CD4-positive, CD25-positive, alpha-beta regulatory T cell (primary cell): Measurements from ENCODE around the gene P2RY10. TPM values are rescaled to one million over a fixed set of nuclear protein-coding genes. Genes with fewer than 3 reads are reported as not detected.

Experiments used
- ATAC-seq, 2 donors: fragments of 150-1000 bp; cut with Tn5 transposase; one replicate each; pipeline ENCODE4 v1.10.0; 2021; ENCODE audit warnings: low read depth in 2 of 2, moderate number of reproducible peaks in 2 of 2, moderate library complexity in 1 of 2
- DNase-seq, 3 donors: peaks; one replicate each; pipeline versions ENCODE4 v3.0.0 to v3.0.0-alpha.2; 2012 to 2022; ENCODE audit warnings: mixed read lengths in 1 of 3
- H3K27ac ChIP-seq: one replicate; pipeline ENCODE4 v1.7.0; 2013; ENCODE audit warnings: mild to moderate bottlenecking, low read length; ENCODE audit not compliant: insufficient read depth, poor library complexity, severe bottlenecking
- H3K27me3 ChIP-seq: one replicate; pipeline ENCODE4 v1.7.0; 2013; ENCODE audit warnings: low read length; ENCODE audit not compliant: control insufficient read depth, insufficient read depth
- H3K36me3 ChIP-seq: one replicate; pipeline ENCODE4 v1.7.0; 2013; ENCODE audit warnings: mild to moderate bottlenecking, low read length, moderate library complexity; ENCODE audit not compliant: control insufficient read depth, insufficient read depth
- H3K4me1 ChIP-seq: 2 replicates; pipeline ENCODE4 v1.7.0; 2013; ENCODE audit warnings: mild to moderate bottlenecking, low read length; ENCODE audit not compliant: insufficient read depth, control insufficient read depth, poor library complexity, severe bottlenecking
- H3K4me3 ChIP-seq: one replicate; pipeline ENCODE4 v1.7.0; 2013; ENCODE audit warnings: low read depth, mild to moderate bottlenecking, low read length, moderate library complexity
- H3K9me3 ChIP-seq, 2 experiments: 1 replicate in 1 of 2; 2 replicates in 1 of 2; pipeline ENCODE4 v1.7.0; 2013; ENCODE audit warnings: low read length in 2 of 2, mild to moderate bottlenecking in 1 of 2, moderate library complexity in 1 of 2; ENCODE audit not compliant: control insufficient read depth in 2 of 2
- H3K27ac Mint-ChIP-seq, 3 donors: one replicate each; pipeline ENCODE4 v1.8.0; 2020 to 2022; ENCODE audit warnings: mild to moderate bottlenecking in 3 of 3, mixed read lengths in 3 of 3, moderate library complexity in 2 of 3
- H3K27me3 Mint-ChIP-seq: one replicate; pipeline ENCODE4 v1.8.0; 2022; ENCODE audit warnings: mild to moderate bottlenecking, mixed read lengths
- H3K36me3 Mint-ChIP-seq: one replicate; pipeline ENCODE4 v1.8.0; 2020; ENCODE audit warnings: mixed read lengths
- H3K4me1 Mint-ChIP-seq, 4 donors: one replicate each; pipeline ENCODE4 v1.8.0; 2020 to 2022; ENCODE audit warnings: mixed read lengths in 4 of 4, mild to moderate bottlenecking in 1 of 4
- H3K4me3 Mint-ChIP-seq, 4 donors: one replicate each; pipeline ENCODE4 v1.8.0; 2020 to 2022; ENCODE audit warnings: mild to moderate bottlenecking in 4 of 4, mixed read lengths in 4 of 4, moderate library complexity in 3 of 4
- H3K9me3 Mint-ChIP-seq, 7 donors: one replicate each; pipeline ENCODE4 v1.8.0; 2020 to 2022; ENCODE audit warnings: mixed read lengths in 7 of 7, mild to moderate bottlenecking in 3 of 7, moderate library complexity in 2 of 7
- polyA plus RNA-seq, 4 donors: library from polyadenylated mRNA; unstranded; fragments of 300-500 nt; fragmentation: Illumina TruSeq; gene quantifications; one replicate each; pipeline ENCODE4 v1.2.3, GENCODE V29; 2021
- total RNA-seq: library from RNA; stranded (reverse); gene quantifications from one replicate; pipeline ENCODE4 v1.2.3, GENCODE V29; 2022

Gene P2RY10
- total and polyA plus RNA-seq, 5 donors from 2014 or later = 76.5 to 134 (median 89.9) TPM

GRCh38 chrX:78950009-78950835, 5.0 kb downstream of the P2RY10 start:
- Histone ChIP-seq H3K27ac (peak overlapping the region; percentile 60), H3K4me1 (peaks cover 22% of the 10 kb centered on the region), H3K4me3 (peak overlapping the region; percentile 100), H3K27me3 (no peaks in the 10 kb centered on the region), H3K9me3 (no peaks in the 10 kb centered on the region), H3K36me3 (peaks cover 26% of the 10 kb centered on the region)
- DNase-seq = no peak
- Mint-ChIP-seq H3K9me3 (peaks cover 0 to 2% (median 0%) of the 10 kb centered on the region in 7 donors), H3K4me3 (peak overlapping the region; percentile 95 to 100 (median 97)), H3K36me3 (peaks cover 27% of the 10 kb centered on the region), H3K27ac (peak overlapping the region; percentile 43 to 97 (median 95)), H3K4me1 (peaks cover 13 to 58% (median 54%) of the 10 kb centered on the region in 4 donors), H3K27me3 (no peaks in the 10 kb centered on the region)
- ATAC-seq = no peak

GRCh38 chrX:78957049-78957767, 12.0 kb downstream of the P2RY10 start:
- no peaks in the 10 kb centered on the region for H3K27me3 Mint-ChIP-seq
- H3K27ac ChIP-seq = peak overlapping the region; percentile 43
- no peak for DNase-seq
- H3K4me1 ChIP-seq = peaks cover 63% of the 10 kb centered on the region
- peaks cover 58% of the 10 kb centered on the region for H3K36me3 ChIP-seq
- H3K27ac Mint-ChIP-seq = peak overlapping the region; percentile 51 to 98 (median 82)
- H3K4me1 Mint-ChIP-seq = peaks cover 37 to 84% (median 70%) of the 10 kb centered on the region in 4 donors
- peak overlapping the region; percentile 46 to 76 (median 56) for H3K4me3 Mint-ChIP-seq
- H3K27me3 ChIP-seq = no peaks in the 10 kb centered on the region
- ATAC-seq = no peak
- no peaks in the 10 kb centered on the region for H3K9me3 ChIP-seq
- H3K36me3 Mint-ChIP-seq = peaks cover 46% of the 10 kb centered on the region
- peaks cover 0 to 4% (median 0%) of the 10 kb centered on the region in 7 donors for H3K9me3 Mint-ChIP-seq
- H3K4me3 ChIP-seq = peak overlapping the region; percentile 55

GRCh38 chrX:78957768-78958130, 12.6 kb downstream of the P2RY10 start:
- DNase-seq (no peak), ATAC-seq (peak in 1 of 2 donors; percentile 20)
- Mint-ChIP-seq H3K4me1 (peaks cover 34 to 81% (median 67%) of the 10 kb centered on the region in 4 donors), H3K4me3 (peak overlapping the region in 3 of 4 donors; percentile 50 to 63 (median 62)), H3K9me3 (peaks cover 0 to 4% (median 0%) of the 10 kb centered on the region in 7 donors), H3K27me3 (no peaks in the 10 kb centered on the region), H3K27ac (peak overlapping the region; percentile 51 to 98 (median 82)), H3K36me3 (peaks cover 43% of the 10 kb centered on the region)
- peak overlapping the region; percentile 55 for H3K4me3 ChIP-seq
- peaks cover 59% of the 10 kb centered on the region for H3K36me3 ChIP-seq
- peaks cover 57% of the 10 kb centered on the region for H3K4me1 ChIP-seq
- peak overlapping the region; percentile 45 for H3K27ac ChIP-seq
- no peaks in the 10 kb centered on the region for H3K27me3 ChIP-seq
- no peaks in the 10 kb centered on the region for H3K9me3 ChIP-seq

GRCh38 chrX:78958419-78959116, 13.4 kb downstream of the P2RY10 start:
- Mint-ChIP-seq H3K4me1 (peaks cover 28 to 80% (median 69%) of the 10 kb centered on the region in 4 donors), H3K27ac (peak overlapping the region; percentile 45 to 66 (median 51)), H3K36me3 (peaks cover 37% of the 10 kb centered on the region), H3K4me3 (peak overlapping the region; percentile 6 to 60 (median 28)), H3K27me3 (no peaks in the 10 kb centered on the region), H3K9me3 (peaks cover 0 to 5% (median 0%) of the 10 kb centered on the region in 7 donors)
- peak; percentile 62 to 74 for ATAC-seq
- no peaks in the 10 kb centered on the region for H3K27me3 ChIP-seq
- peaks cover 53% of the 10 kb centered on the region for H3K36me3 ChIP-seq
- peak overlapping the region; percentile 55 for H3K4me3 ChIP-seq
- H3K9me3 ChIP-seq = no peaks in the 10 kb centered on the region
- H3K27ac ChIP-seq = peak overlapping the region; percentile 43
- H3K4me1 ChIP-seq = peaks cover 53% of the 10 kb centered on the region
- DNase-seq = peak in 1 of 3 donors; percentile 41

- Histone ChIP-seq H3K36me3 (peaks cover 32% of the 10 kb centered on the region), H3K27ac (no peak overlapping the region), H3K9me3 (no peaks in the 10 kb centered on the region), H3K4me3 (no peak overlapping the region), H3K27me3 (no peaks in the 10 kb centered on the region), H3K4me1 (peaks cover 40% of the 10 kb centered on the region)
- Mint-ChIP-seq H3K27ac (peak overlapping the region in 1 of 3 donors; percentile 51), H3K9me3 (peaks cover 0 to 5% (median 0%) of the 10 kb centered on the region in 7 donors), H3K27me3 (no peaks in the 10 kb centered on the region), H3K4me1 (peaks cover 32 to 79% (median 67%) of the 10 kb centered on the region in 4 donors), H3K36me3 (peaks cover 32% of the 10 kb centered on the region), H3K4me3 (no peak overlapping the region)
- DNase-seq (no peak), ATAC-seq (no peak)
These were observed 15.7 kb downstream of the P2RY10 start for GRCh38 chrX:78960888-78961287.

- H3K27me3 ChIP-seq = no peaks in the 10 kb centered on the region
- peaks cover 25% of the 10 kb centered on the region for H3K36me3 Mint-ChIP-seq
- H3K27me3 Mint-ChIP-seq = no peaks in the 10 kb centered on the region
- no peak overlapping the region for H3K4me3 ChIP-seq
- H3K4me3 Mint-ChIP-seq = peak overlapping the region in 1 of 4 donors; percentile 32
- H3K9me3 ChIP-seq = no peaks in the 10 kb centered on the region
- H3K4me1 ChIP-seq = peaks cover 8% of the 10 kb centered on the region
- DNase-seq = no peak
- peaks cover 0 to 12% (median 1%) of the 10 kb centered on the region in 7 donors for H3K9me3 Mint-ChIP-seq
- peaks cover 13 to 43% (median 40%) of the 10 kb centered on the region in 4 donors for H3K4me1 Mint-ChIP-seq
- peak overlapping the region; percentile 48 for H3K27ac ChIP-seq
- ATAC-seq = no peak
- H3K36me3 ChIP-seq = peaks cover 19% of the 10 kb centered on the region
- peak overlapping the region; percentile 6 to 78 (median 38) for H3K27ac Mint-ChIP-seq
These were observed 19.4 kb downstream of the P2RY10 start for GRCh38 chrX:78964598-78964997.

GRCh38 chrX:78979789-78980464, 34.7 kb downstream of the P2RY10 start:
- no peak for DNase-seq
- Histone ChIP-seq H3K36me3 (no peaks in the 10 kb centered on the region), H3K4me3 (peak overlapping the region; percentile 32), H3K4me1 (no peaks in the 10 kb centered on the region), H3K9me3 (no peaks in the 10 kb centered on the region), H3K27me3 (no peaks in the 10 kb centered on the region), H3K27ac (no peak overlapping the region)
- peaks cover 0 to 9% (median 3%) of the 10 kb centered on the region in 4 donors for H3K4me1 Mint-ChIP-seq
- peak overlapping the region in 1 of 4 donors; percentile 5 for H3K4me3 Mint-ChIP-seq
- H3K27me3 Mint-ChIP-seq = no peaks in the 10 kb centered on the region
- no peaks in the 10 kb centered on the region for H3K36me3 Mint-ChIP-seq
- H3K27ac Mint-ChIP-seq = no peak overlapping the region
- H3K9me3 Mint-ChIP-seq = peaks cover 0 to 13% (median 2%) of the 10 kb centered on the region in 7 donors
- ATAC-seq = no peak
